ENCODE results near the gene PPP1R3E. TPM values are rescaled to one million over a fixed set of nuclear protein-coding genes. Genes with fewer than 3 reads are reported as not detected.

PPP1R3E gene
- total and polyA plus RNA-seq, 2 of the 13 experiments (the other 11 are each of a cell fraction or from before 2014, with no cell fraction given) = 16.5 to 26.5 TPM

DNA sequence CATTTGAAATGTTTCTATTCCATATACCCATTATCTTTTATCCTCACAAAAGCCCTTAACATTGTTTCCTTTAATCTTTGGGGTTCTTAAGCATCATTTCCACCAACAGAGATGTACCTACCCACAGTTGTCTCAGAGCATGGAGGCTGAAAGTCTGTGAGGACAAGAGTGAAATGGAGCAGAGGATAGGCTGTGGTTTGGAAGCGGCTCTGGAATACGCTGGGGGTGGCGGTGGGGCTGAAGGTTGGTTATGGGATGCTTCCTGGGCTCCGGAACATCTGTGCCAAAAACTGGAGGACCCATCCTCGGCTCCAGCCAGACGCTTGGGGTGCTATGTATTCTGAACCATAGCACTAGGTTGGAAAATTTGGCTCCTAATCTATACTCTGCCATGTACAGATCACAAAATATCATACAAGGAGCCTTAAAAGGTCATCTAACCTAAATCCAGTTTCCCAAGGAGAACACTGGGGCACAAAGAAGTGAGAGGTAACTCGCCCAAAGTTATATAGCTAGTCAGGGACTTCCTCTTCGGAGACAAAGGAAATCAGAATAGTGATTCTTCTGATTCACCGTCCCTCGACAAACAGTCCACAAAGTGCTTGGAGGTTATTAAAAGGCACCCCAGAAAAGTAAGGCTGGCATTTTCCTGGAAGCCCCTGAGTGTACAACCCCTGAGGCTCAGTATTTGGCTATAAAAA, 2.5 kb downstream of the PPP1R3E start (continued):
- TF ChIP-seq ELF3 (CRISPR knock-in tag; IDR thresholded peaks at IDR 0.05) (no peak), CCDC6 (CRISPR knock-in tag; IDR thresholded peaks at IDR 0.05) (no peak), ZNF761 (CRISPR knock-in tag; conservative IDR thresholded peaks at IDR 0.05) (no peak), ZNF569 (CRISPR knock-in tag; IDR thresholded peaks at IDR 0.05; ENCODE audit: borderline replicate concordance) (peak; percentile 84; the same call in 1 of the 2 replicates), ZNF598 (CRISPR knock-in tag; IDR thresholded peaks at IDR 0.05; ENCODE audit: borderline replicate concordance) (no peak; the same call in 1 of the 2 replicates), ATM (IDR thresholded peaks at IDR 0.05; ENCODE audit: borderline replicate concordance) (no peak), ZNF556 (CRISPR knock-in tag; IDR thresholded peaks at IDR 0.05; ENCODE audit: borderline replicate concordance) (0 out of 2 replicates have a peak, but pooled peaks have one; percentile 35), ZNF354B (CRISPR knock-in tag; IDR thresholded peaks at IDR 0.05) (no peak), PHF21A (CRISPR knock-in tag; IDR thresholded peaks at IDR 0.05) (no peak), ZIK1 (CRISPR knock-in tag; IDR thresholded peaks at IDR 0.05; ENCODE audit: borderline replicate concordance, low read depth) (0 out of 2 replicates have a peak, but pooled peaks have one; percentile 21), CAMTA2 (CRISPR knock-in tag; IDR thresholded peaks at IDR 0.05; ENCODE audit: borderline replicate concordance) (no peak), TMF1 (CRISPR knock-in tag; IDR thresholded peaks at IDR 0.05; ENCODE audit: low read depth) (no peak), SOX13 (IDR thresholded peaks at IDR 0.05) (no peak), SOX13 (CRISPR knock-in tag; conservative IDR thresholded peaks at IDR 0.05 in 1 of 2, IDR thresholded peaks at IDR 0.05 in 1 of 2) (no peak), CEBPB (IDR thresholded peaks at IDR 0.05; ENCODE audit: borderline replicate concordance, low read depth, low read length) (no peak), KLF9 (CRISPR knock-in tag; IDR thresholded peaks at IDR 0.05; ENCODE audit: low read depth) (no peak)
- TF ChIP-seq, protein P1, sequence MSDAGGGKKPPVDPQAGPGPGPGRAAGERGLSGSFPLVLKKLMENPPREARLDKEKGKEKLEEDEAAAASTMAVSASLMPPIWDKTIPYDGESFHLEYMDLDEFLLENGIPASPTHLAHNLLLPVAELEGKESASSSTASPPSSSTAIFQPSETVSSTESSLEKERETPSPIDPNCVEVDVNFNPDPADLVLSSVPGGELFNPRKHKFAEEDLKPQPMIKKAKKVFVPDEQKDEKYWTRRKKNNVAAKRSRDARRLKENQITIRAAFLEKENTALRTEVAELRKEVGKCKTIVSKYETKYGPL (CRISPR knock-in tag; IDR thresholded peaks at IDR 0.05) = peak; percentile 7; the same call in 1 of the 2 replicates
- TF ChIP-seq, protein P2, sequence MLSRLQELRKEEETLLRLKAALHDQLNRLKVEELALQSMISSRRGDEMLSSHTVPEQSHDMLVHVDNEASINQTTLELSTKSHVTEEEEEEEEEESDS (CRISPR knock-in tag; IDR thresholded peaks at IDR 0.05; ENCODE audit: borderline replicate concordance) = no peak
- TF ChIP-seq, protein P3, sequence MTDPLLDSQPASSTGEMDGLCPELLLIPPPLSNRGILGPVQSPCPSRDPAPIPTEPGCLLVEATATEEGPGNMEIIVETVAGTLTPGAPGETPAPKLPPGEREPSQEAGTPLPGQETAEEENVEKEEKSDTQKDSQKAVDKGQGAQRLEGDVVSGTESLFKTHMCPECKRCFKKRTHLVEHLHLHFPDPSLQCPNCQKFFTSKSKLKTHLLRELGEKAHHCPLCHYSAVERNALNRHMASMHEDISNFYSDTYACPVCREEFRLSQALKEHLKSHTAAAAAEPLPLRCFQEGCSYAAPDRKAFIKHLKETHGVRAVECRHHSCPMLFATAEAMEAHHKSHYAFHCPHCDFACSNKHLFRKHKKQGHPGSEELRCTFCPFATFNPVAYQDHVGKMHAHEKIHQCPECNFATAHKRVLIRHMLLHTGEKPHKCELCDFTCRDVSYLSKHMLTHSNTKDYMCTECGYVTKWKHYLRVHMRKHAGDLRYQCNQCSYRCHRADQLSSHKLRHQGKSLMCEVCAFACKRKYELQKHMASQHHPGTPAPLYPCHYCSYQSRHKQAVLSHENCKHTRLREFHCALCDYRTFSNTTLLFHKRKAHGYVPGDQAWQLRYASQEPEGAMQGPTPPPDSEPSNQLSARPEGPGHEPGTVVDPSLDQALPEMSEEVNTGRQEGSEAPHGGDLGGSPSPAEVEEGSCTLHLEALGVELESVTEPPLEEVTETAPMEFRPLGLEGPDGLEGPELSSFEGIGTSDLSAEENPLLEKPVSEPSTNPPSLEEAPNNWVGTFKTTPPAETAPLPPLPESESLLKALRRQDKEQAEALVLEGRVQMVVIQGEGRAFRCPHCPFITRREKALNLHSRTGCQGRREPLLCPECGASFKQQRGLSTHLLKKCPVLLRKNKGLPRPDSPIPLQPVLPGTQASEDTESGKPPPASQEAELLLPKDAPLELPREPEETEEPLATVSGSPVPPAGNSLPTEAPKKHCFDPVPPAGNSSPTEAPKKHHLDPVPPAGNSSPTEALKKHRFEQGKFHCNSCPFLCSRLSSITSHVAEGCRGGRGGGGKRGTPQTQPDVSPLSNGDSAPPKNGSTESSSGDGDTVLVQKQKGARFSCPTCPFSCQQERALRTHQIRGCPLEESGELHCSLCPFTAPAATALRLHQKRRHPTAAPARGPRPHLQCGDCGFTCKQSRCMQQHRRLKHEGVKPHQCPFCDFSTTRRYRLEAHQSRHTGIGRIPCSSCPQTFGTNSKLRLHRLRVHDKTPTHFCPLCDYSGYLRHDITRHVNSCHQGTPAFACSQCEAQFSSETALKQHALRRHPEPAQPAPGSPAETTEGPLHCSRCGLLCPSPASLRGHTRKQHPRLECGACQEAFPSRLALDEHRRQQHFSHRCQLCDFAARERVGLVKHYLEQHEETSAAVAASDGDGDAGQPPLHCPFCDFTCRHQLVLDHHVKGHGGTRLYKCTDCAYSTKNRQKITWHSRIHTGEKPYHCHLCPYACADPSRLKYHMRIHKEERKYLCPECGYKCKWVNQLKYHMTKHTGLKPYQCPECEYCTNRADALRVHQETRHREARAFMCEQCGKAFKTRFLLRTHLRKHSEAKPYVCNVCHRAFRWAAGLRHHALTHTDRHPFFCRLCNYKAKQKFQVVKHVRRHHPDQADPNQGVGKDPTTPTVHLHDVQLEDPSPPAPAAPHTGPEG (CRISPR knock-in tag; IDR thresholded peaks at IDR 0.05) = peak; percentile 28; the same call in 1 of the 2 replicates
